H1 (cell line): ENCODE data around the gene CHCHD6. TPM values are rescaled to one million over a fixed set of nuclear protein-coding genes. Genes with fewer than 3 reads are reported as not detected.

Source experiments
- CTCF ChIA-PET: fragments of 300-600 bp; sonication (Branson Sonifier 250); formaldehyde crosslinking; loops from one replicate; lab custom pipeline; 2021; ENCODE audit not compliant: partially characterized antibody; lab: Charles Lee
- POLR2A ChIA-PET: fragments of 300-600 bp; sonication (Branson Sonifier 250); formaldehyde crosslinking; loops from one replicate; lab custom pipeline; 2021; ENCODE audit warnings: inconsistent platforms; ENCODE audit not compliant: partially characterized antibody; lab: Charles Lee
- DNase-seq, 2 experiments: peaks; one replicate each; pipeline versions ENCODE4 v3.0.0 to v3.0.0-alpha.2; 2010 to 2022; ENCODE audit warnings: low spot score in 2 of 2, low read depth in 1 of 2, mixed read lengths in 1 of 2
- FAIRE-seq: peaks from 2 replicates; lab custom pipeline; 2011; peaks lifted over from hg19 to GRCh38; lab: Jason Lieb, UNC
- H2AFZ ChIP-seq: 2 replicates; pipeline ENCODE4 v1.8.1; 2012; ENCODE audit warnings: low read length, inconsistent platforms
- H2AK5ac ChIP-seq: 2 replicates; pipeline ENCODE4 v1.6.1; 2013; ENCODE audit warnings: low read depth, low read length
- H2BK120ac ChIP-seq: replicated peaks from 2 replicates; pipeline ENCODE3; 2013; ENCODE audit warnings: low read depth, low read length, inconsistent platforms
- H2BK12ac ChIP-seq: 2 replicates; pipeline ENCODE4 v1.6.1; 2013; ENCODE audit warnings: low read depth, low read length
- H2BK15ac ChIP-seq: 2 replicates; pipeline ENCODE4 v1.6.1; 2013; ENCODE audit warnings: low read length
- H2BK20ac ChIP-seq: 2 replicates; pipeline ENCODE4 v1.6.1; 2013; ENCODE audit warnings: low read length
- H2BK5ac ChIP-seq: 2 replicates; pipeline ENCODE4 v1.6.1; 2013; ENCODE audit warnings: low read depth, low read length
- H3K14ac ChIP-seq: 2 replicates; pipeline ENCODE4 v1.6.1; 2013; ENCODE audit warnings: inconsistent platforms; ENCODE audit not compliant: insufficient read length
- H3K18ac ChIP-seq: 2 replicates; pipeline ENCODE4 v1.6.1; 2013; ENCODE audit warnings: low read length; ENCODE audit errors: extremely low read depth
- H3K23ac ChIP-seq: 2 replicates; pipeline ENCODE4 v1.6.1; 2013; ENCODE audit warnings: inconsistent platforms; ENCODE audit not compliant: insufficient read length
- H3K23me2 ChIP-seq: 2 replicates; pipeline ENCODE4 v1.6.1; 2013; ENCODE audit warnings: low read depth, low read length
- H3K27ac ChIP-seq: 2 replicates; pipeline ENCODE4 v1.6.1; 2011; ENCODE audit warnings: low read depth, low read length, inconsistent platforms
- H3K27me3 ChIP-seq, 4 experiments: replicated peaks in 1 of 4; 1 replicate in 1 of 4; 2 replicates in 3 of 4; pipeline versions ENCODE4 v1.6.1 to v1.8.1; 2011 to 2013; ENCODE audit warnings: low read length in 3 of 4, mild to moderate bottlenecking in 3 of 4, inconsistent platforms in 2 of 4, mixed read lengths in 2 of 4, moderate library complexity in 1 of 4; ENCODE audit not compliant: control insufficient read depth in 3 of 4, insufficient read depth in 3 of 4; ENCODE audit errors: extremely low read depth in 1 of 4
- H3K36me3 ChIP-seq, 4 experiments: 2 replicates each; pipeline versions ENCODE4 v1.6.1 to v1.8.1; 2011 to 2013; ENCODE audit warnings: mild to moderate bottlenecking in 4 of 4, low read length in 3 of 4, moderate library complexity in 2 of 4, control low read depth in 1 of 4, inconsistent platforms in 1 of 4; ENCODE audit not compliant: insufficient read depth in 4 of 4, control insufficient read depth in 2 of 4
- H3K4ac ChIP-seq: replicated peaks from 2 replicates; pipeline ENCODE3; 2013; ENCODE audit warnings: low read length, low read depth, mixed read lengths, inconsistent platforms; ENCODE audit not compliant: insufficient read length
- H3K4me1 ChIP-seq, 4 experiments: replicated peaks in 1 of 4; 1 replicate in 1 of 4; 2 replicates in 3 of 4; pipeline versions ENCODE4 v1.6.1 to v1.8.1; 2011 to 2013; ENCODE audit warnings: low read length in 3 of 4, inconsistent platforms in 2 of 4, mixed read lengths in 1 of 4; ENCODE audit not compliant: insufficient read depth in 4 of 4, control insufficient read depth in 3 of 4
- H3K4me2 ChIP-seq, 2 experiments: 2 replicates each; pipeline versions ENCODE4 v1.6.1 to v1.8.1; 2011 to 2013; ENCODE audit warnings: low read depth in 2 of 2, low read length in 2 of 2, control low read depth in 1 of 2, inconsistent platforms in 1 of 2, mild to moderate bottlenecking in 1 of 2; ENCODE audit not compliant: insufficient read depth in 1 of 2
- H3K4me3 ChIP-seq, 4 experiments: fragments of 200-600, 300-600 bp in 1 of 4; sonication (generic), shearing (Covaris generic), sonication (Bioruptor Twin) in 1 of 4; 2 replicates each; pipeline versions ENCODE4 v1.5.1 to v1.8.1; 2011 to 2016; ENCODE audit warnings: low read length in 4 of 4, low read depth in 3 of 4, control low read depth in 2 of 4, inconsistent platforms in 2 of 4, mild to moderate bottlenecking in 2 of 4, mixed read lengths in 1 of 4, moderate library complexity in 1 of 4; ENCODE audit not compliant: insufficient read depth in 2 of 4; ENCODE audit errors: extremely low read depth in 1 of 4
- H3K56ac ChIP-seq: replicated peaks from 2 replicates; pipeline ENCODE3; 2013; ENCODE audit warnings: low read depth, mild to moderate bottlenecking, mixed read lengths, low read length, inconsistent platforms; ENCODE audit not compliant: insufficient read length
- H3K79me1 ChIP-seq: 2 replicates; pipeline ENCODE4 v1.6.1; 2013; ENCODE audit warnings: low read depth, low read length, control low read depth
- H3K79me2 ChIP-seq, 2 experiments: 2 replicates each; pipeline versions ENCODE4 v1.6.1 to v1.8.1; 2012 to 2013; ENCODE audit warnings: low read length in 2 of 2, mild to moderate bottlenecking in 2 of 2, inconsistent platforms in 1 of 2; ENCODE audit not compliant: insufficient read depth in 2 of 2, control insufficient read depth in 1 of 2
- H3K9ac ChIP-seq, 4 experiments: replicated peaks in 1 of 4; 1 replicate in 1 of 4; 2 replicates in 3 of 4; pipeline versions ENCODE4 v1.6.1 to v1.8.1; 2011 to 2013; ENCODE audit warnings: low read depth in 3 of 4, low read length in 3 of 4, control low read depth in 2 of 4, mild to moderate bottlenecking in 2 of 4, moderate library complexity in 2 of 4, inconsistent platforms in 1 of 4; ENCODE audit errors: extremely low read depth in 1 of 4
- H3K9me3 ChIP-seq, 2 experiments: 2 replicates each; pipeline versions ENCODE4 v1.6.1 to v1.8.1; 2012 to 2013; ENCODE audit warnings: mild to moderate bottlenecking in 2 of 2, moderate library complexity in 2 of 2, control low read depth in 1 of 2, inconsistent platforms in 1 of 2, low read depth in 1 of 2, low read length in 1 of 2, mixed read lengths in 1 of 2; ENCODE audit not compliant: insufficient read depth in 2 of 2
- H4K20me1 ChIP-seq, 2 experiments: replicated peaks in 1 of 2; 2 replicates each; pipeline versions ENCODE3 to v1.8.1; 2011 to 2013; ENCODE audit warnings: inconsistent platforms in 2 of 2, low read length in 2 of 2, mild to moderate bottlenecking in 1 of 2; ENCODE audit not compliant: insufficient read depth in 2 of 2, control insufficient read depth in 1 of 2
- H4K5ac ChIP-seq: 2 replicates; pipeline ENCODE4 v1.6.1; 2013; ENCODE audit warnings: low read length, low read depth, mixed read lengths, inconsistent platforms; ENCODE audit not compliant: insufficient read length
- H4K8ac ChIP-seq: 2 replicates; pipeline ENCODE4 v1.8.0; 2013; ENCODE audit warnings: mild to moderate bottlenecking, moderate library complexity, low read length, inconsistent platforms; ENCODE audit not compliant: insufficient read depth; ENCODE audit errors: extremely low read depth
- H4K91ac ChIP-seq: replicated peaks from 2 replicates; pipeline ENCODE3; 2013; ENCODE audit warnings: low read length, mixed read lengths, inconsistent platforms; ENCODE audit not compliant: insufficient read length
- EP300 ChIP-seq, 2 experiments: IDR thresholded peaks; 1 replicate in 1 of 2; 2 replicates in 1 of 2; pipeline ENCODE4 v1.6.1; 2011 to 2012; ENCODE audit warnings: low read depth in 2 of 2, low read length in 2 of 2, mild to moderate bottlenecking in 2 of 2, borderline replicate concordance in 1 of 2, inconsistent platforms in 1 of 2, moderate library complexity in 1 of 2
- GTF2F1 ChIP-seq: IDR thresholded peaks from 2 replicates; pipeline ENCODE4 v1.6.1; 2012; ENCODE audit warnings: low read depth, low read length, improper control_type of control experiment, borderline replicate concordance
- HDAC2 ChIP-seq, 2 experiments: fragments of 300-600 bp in 1 of 2; sonication (generic) in 1 of 2; IDR thresholded peaks; 2 replicates each; pipeline ENCODE4 v1.6.1; 2011 to 2012; ENCODE audit warnings: low read depth in 2 of 2, low read length in 2 of 2, mild to moderate bottlenecking in 2 of 2, moderate library complexity in 2 of 2, borderline replicate concordance in 1 of 2, inconsistent platforms in 1 of 2
- JUN ChIP-seq: IDR thresholded peaks from 2 replicates; pipeline ENCODE4 v1.6.1; 2011; ENCODE audit warnings: low read depth, mild to moderate bottlenecking, improper control_type of control experiment, low read length
- KDM1A ChIP-seq: fragments of 200-600, 300-600 bp; sonication (generic); IDR thresholded peaks from 2 replicates; pipeline ENCODE4 v1.7.1; 2016; ENCODE audit warnings: mild to moderate bottlenecking, low read length, borderline replicate concordance
- KDM5A ChIP-seq: fragments of 200-600 bp; IDR thresholded peaks from 2 replicates; pipeline ENCODE4 v1.7.1; 2012; ENCODE audit warnings: mild to moderate bottlenecking, low read length, inconsistent platforms, mixed read lengths
- NANOG ChIP-seq: IDR thresholded peaks from 2 replicates; pipeline ENCODE4 v1.6.1; 2011; ENCODE audit warnings: low read length, low read depth, mild to moderate bottlenecking, inconsistent platforms; ENCODE audit not compliant: insufficient read depth, poor library complexity, severe bottlenecking
- RAD21 ChIP-seq, 2 experiments: IDR thresholded peaks in 1 of 2; conservative IDR thresholded peaks in 1 of 2; 2 replicates each; pipeline ENCODE4 v1.6.1; 2011; ENCODE audit warnings: low read depth in 2 of 2, low read length in 2 of 2, improper control_type of control experiment in 1 of 2, inconsistent platforms in 1 of 2, mild to moderate bottlenecking in 1 of 2, moderate library complexity in 1 of 2
- RBBP5 ChIP-seq: IDR thresholded peaks from 2 replicates; pipeline ENCODE4 v1.7.1; 2012; ENCODE audit warnings: low read depth, mild to moderate bottlenecking, inconsistent platforms, low read length, moderate library complexity, borderline replicate concordance
- RXRA ChIP-seq: IDR thresholded peaks from 2 replicates; pipeline ENCODE4 v1.6.1; 2011; ENCODE audit warnings: low read depth, mild to moderate bottlenecking, low read length, moderate library complexity; ENCODE audit not compliant: insufficient read depth
- TBP ChIP-seq: IDR thresholded peaks from 2 replicates; pipeline ENCODE4 v1.6.1; 2011; ENCODE audit warnings: low read depth, low read length, improper control_type of control experiment
- TCF12 ChIP-seq: IDR thresholded peaks from 2 replicates; pipeline ENCODE4 v1.6.1; 2011; ENCODE audit warnings: low read depth, mild to moderate bottlenecking, low read length
- WGBS, 2 experiments: shearing (Covaris generic) in 1 of 2; methylation state at CpG; one replicate each; pipeline versions ENCODE4 v1.1.6 to v1.1.7; 2013 to 2015; ENCODE audit warnings: low lambda C conversion rate in 2 of 2, mixed read lengths in 2 of 2, inconsistent platforms in 1 of 2, low coverage in 1 of 2, missing lambda C conversion rate in 1 of 2; ENCODE audit not compliant: insufficient replicate concordance in 2 of 2, insufficient coverage in 1 of 2, insufficient read length in 1 of 2; ENCODE audit errors: extremely low coverage in 1 of 2, missing lambda C conversion rate in 1 of 2; 5-methylcytosine and 5-hydroxymethylcytosine counted together
- polyA plus RNA-seq, 7 experiments: library from polyadenylated mRNA; depleted of rRNA in 3 of 7; stranded (reverse) in 5 of 7; unstranded in 2 of 7; fragments of >200 nt in 5 of 7; fragments of 200-250 nt in 2 of 7; gene quantifications; 1 replicate in 5 of 7; 2 replicates in 1 of 7; 4 replicates in 1 of 7; pipeline versions ENCODE4 v1.2.1 to v1.2.3, GENCODE V29; 2011 to 2013; ENCODE audit warnings: missing spikeins in 2 of 7, mixed read lengths in 2 of 7
- total RNA-seq: library from RNA; stranded (reverse); fragmentation: NEBNext Ultra II Directional; extraction: Animal tissue kit (Norgen Biotek cat#: 25700); gene quantifications from 2 replicates; pipeline ENCODE4 v1.2.1, GENCODE V29; 2021
- TF ChIP-seq, protein P1 (sequence below): IDR thresholded peaks from 2 replicates; pipeline ENCODE4 v1.6.1; 2011; ENCODE audit warnings: low read depth, mild to moderate bottlenecking, low read length; ENCODE audit not compliant: insufficient read depth

The CHCHD6 gene
- total and polyA plus RNA-seq, 2 of the 8 experiments (the other 6 are each of a cell fraction or from before 2014, with no cell fraction given), result 32.4 to 37.6 TPM

DNA sequence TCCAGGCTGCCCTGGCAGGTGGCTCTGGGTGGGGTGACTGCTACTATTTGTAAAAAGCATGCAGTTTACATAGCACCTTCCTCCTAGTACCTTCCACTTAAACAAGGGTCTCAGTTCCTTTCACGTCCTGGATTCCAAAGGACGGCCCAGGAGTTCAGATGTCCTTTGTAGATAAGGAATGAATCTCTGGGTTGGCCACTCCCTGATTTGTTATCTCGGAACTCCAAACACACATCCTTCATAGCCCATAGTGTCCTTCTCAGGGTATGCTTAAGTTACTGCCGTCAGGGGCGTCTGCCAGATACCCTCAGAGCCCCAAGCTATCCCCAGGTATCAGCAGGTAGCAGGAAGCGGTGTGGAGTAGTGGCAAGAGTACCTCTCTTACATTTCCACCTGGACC, 177.8 kb downstream of the CHCHD6 start:
- Histone ChIP-seq H3K4ac (no peak overlapping the region), H4K8ac (no peak overlapping the region), H3K36me3 (no peaks in the 10 kb centered on the region), H3K27me3 (no peaks in the 10 kb centered on the region), H2AK5ac (no peak overlapping the region), H3K23me2 (no peaks in the 10 kb centered on the region), H3K27ac (no peak overlapping the region), H4K5ac (no peak overlapping the region), H4K91ac (no peak overlapping the region), H2BK12ac (no peak overlapping the region), H2BK120ac (no peak overlapping the region), H2BK15ac (no peak overlapping the region), H4K20me1 (no peaks in the 10 kb centered on the region), H3K79me2 (no peaks in the 10 kb centered on the region), H3K79me1 (no peaks in the 10 kb centered on the region; the same call in 1 of the 2 replicates), H2BK5ac (no peak overlapping the region), H3K23ac (no peak overlapping the region), H3K4me2 (no peak overlapping the region), H3K9ac (no peak overlapping the region), H3K18ac (no peak overlapping the region), H2AFZ (no peak overlapping the region), H3K4me3 (no peak overlapping the region), H3K56ac (no peak overlapping the region), H3K14ac (no peak overlapping the region), H2BK20ac (no peak overlapping the region), H3K9me3 (no peaks in the 10 kb centered on the region), H3K4me1 (no peaks in the 10 kb centered on the region)
- no peak for DNase-seq
- no peak for FAIRE-seq
- ChIA-PET POLR2A (no interaction called here), CTCF (interaction anchor here (2.0 kb wide), 1 partner anchor 10 kb away, joined by 8 read pairs; no protein-coding TSS in a partner anchor)
- WGBS, 2 experiments, result 89% methylated on average over 6 of the region's 6 CpGs; no CpG with 5 or more reads in 1 of the 2 experiments
- no peak for TF ChIP-seq KDM1A
- TF ChIP-seq, protein P1, sequence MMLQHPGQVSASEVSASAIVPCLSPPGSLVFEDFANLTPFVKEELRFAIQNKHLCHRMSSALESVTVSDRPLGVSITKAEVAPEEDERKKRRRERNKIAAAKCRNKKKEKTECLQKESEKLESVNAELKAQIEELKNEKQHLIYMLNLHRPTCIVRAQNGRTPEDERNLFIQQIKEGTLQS, result no peak
- no peak for TF ChIP-seq GTF2F1
- no peak for TF ChIP-seq EP300 (IDR thresholded peaks at IDR 0.05; ENCODE audit: borderline replicate concordance in 1 of 2, low read depth in 2 of 2, low read length in 2 of 2)
- no peak for TF ChIP-seq RXRA
- no peak for TF ChIP-seq HDAC2 (IDR thresholded peaks at IDR 0.05; ENCODE audit: borderline replicate concordance in 1 of 2, low read depth in 2 of 2, low read length in 2 of 2)
- no peak for TF ChIP-seq NANOG
- TF ChIP-seq TBP, result no peak
- no peak for TF ChIP-seq RAD21 (IDR thresholded peaks at IDR 0.05 in 1 of 2, conservative IDR thresholded peaks at IDR 0.05 in 1 of 2; ENCODE audit: low read depth in 2 of 2, low read length in 2 of 2)
- no peak for TF ChIP-seq KDM5A
- TF ChIP-seq TCF12, result no peak
- no peak for TF ChIP-seq JUN
- TF ChIP-seq RBBP5, result no peak
